Stomach (tissue), 9 donors: ENCODE results near the gene TMEM134. TPM values are rescaled to one million over a fixed set of nuclear protein-coding genes. Genes with fewer than 3 reads are reported as not detected.
"Not testable (repeated sequence)": the region's sequence is repeated elsewhere in the genome, so short reads cannot be mapped to it uniquely, and the experiment has no call there.

ENCODE experiments used
- DNase-seq, 2 donors: peaks; one replicate each; pipeline versions ENCODE4 v3.0.0 to v3.0.0-alpha.2; 2013 to 2019
- H3K27ac ChIP-seq, 5 donors: fragments of 200-600 bp in 4 of 5; sonication (generic) in 4 of 5; one replicate each; pipeline ENCODE4 v1.5.1; 2013 to 2019; ENCODE audit warnings: mild to moderate bottlenecking in 1 of 5, moderate library complexity in 1 of 5
- H3K27me3 ChIP-seq, 3 donors: fragments of 200-600 bp; sonication (generic); one replicate each; pipeline ENCODE4 v1.5.1; 2017 to 2019; ENCODE audit warnings: mixed run types in 1 of 3
- H3K36me3 ChIP-seq, 4 donors: fragments of 200-600 bp; sonication (generic); 1 replicate in 3 of 4; 2 replicates in 1 of 4; pipeline ENCODE4 v1.5.1; 2016 to 2019
- H3K4me1 ChIP-seq, 4 donors: fragments of 200-600 bp; sonication (generic); one replicate each; pipeline ENCODE4 v1.5.1; 2016 to 2019
- H3K4me3 ChIP-seq, 4 donors: fragments of 200-600 bp; sonication (generic) in 3 of 4; one replicate each; pipeline ENCODE4 v1.5.1; 2016 to 2019; ENCODE audit warnings: mild to moderate bottlenecking in 1 of 4
- H3K9me3 ChIP-seq, 4 donors: fragments of 200-600 bp; sonication (generic); one replicate each; pipeline ENCODE4 v1.5.1; 2016 to 2019
- EP300 ChIP-seq: sonication (generic); formaldehyde crosslinking; IDR thresholded peaks from one replicate; pipeline ENCODE4 v1.6.1; 2017; ENCODE audit warnings: antibody characterized with exemption
- POLR2A ChIP-seq, 4 donors: fragments of 450-650 bp; IDR thresholded peaks; one replicate each; pipeline ENCODE4 v1.6.1; 2016; ENCODE audit warnings: antibody characterized with exemption in 4 of 4, control low read depth in 2 of 4, mild to moderate bottlenecking in 1 of 4, moderate library complexity in 1 of 4
- POLR2AphosphoS5 ChIP-seq, 3 donors: sonication (generic); formaldehyde crosslinking; IDR thresholded peaks; one replicate each; pipeline ENCODE4 v1.6.1; 2016; ENCODE audit warnings: antibody characterized with exemption in 3 of 3
- WGBS, 5 donors: extraction: QIAGEN DNeasy Blood & Tissue Kit in 3 of 5; methylation state at CpG; one replicate each; pipeline versions ENCODE4 v1.1.5 to v1.1.7; 2013 to 2018; 5-methylcytosine and 5-hydroxymethylcytosine counted together
- intact Hi-C: fragments of 100-400 bp; cut with DNase I; formaldehyde crosslinking; loops from one replicate; pipeline ENCODE4 v1.15.1; 2023; ENCODE audit warnings: low total_unique reads
- polyA plus RNA-seq, 3 donors: library from polyadenylated mRNA; stranded (reverse); fragments of 200-250 nt; gene quantifications; one replicate each; pipeline ENCODE4 v1.2.3, GENCODE V29; 2013
- total RNA-seq, 5 donors: library from RNA; depleted of rRNA; stranded (reverse); fragments of >200 nt; gene quantifications; one replicate each; pipeline versions ENCODE4 v1.1.0 to v1.2.3, GENCODE V29; 2014 to 2016
- TF ChIP-seq, protein P1 (sequence below), 7 experiments: fragments of 450-650 bp in 4 of 7; fragments of 200-600 bp in 3 of 7; sonication (generic) in 3 of 7; IDR thresholded peaks; one replicate each; pipeline ENCODE4 v1.5.1; 2016 to 2019; ENCODE audit warnings: antibody characterized with exemption in 7 of 7, control low read depth in 2 of 7, mild to moderate bottlenecking in 1 of 7
- donor health status: healthy with polysubstance abuse.
- donor health status: Bipolar disorder and iron deficiency.
- donor health status: healthy.

TMEM134 gene
- total and polyA plus RNA-seq, 8 donors: 57.6 to 392 (median 128) TPM

DNA sequence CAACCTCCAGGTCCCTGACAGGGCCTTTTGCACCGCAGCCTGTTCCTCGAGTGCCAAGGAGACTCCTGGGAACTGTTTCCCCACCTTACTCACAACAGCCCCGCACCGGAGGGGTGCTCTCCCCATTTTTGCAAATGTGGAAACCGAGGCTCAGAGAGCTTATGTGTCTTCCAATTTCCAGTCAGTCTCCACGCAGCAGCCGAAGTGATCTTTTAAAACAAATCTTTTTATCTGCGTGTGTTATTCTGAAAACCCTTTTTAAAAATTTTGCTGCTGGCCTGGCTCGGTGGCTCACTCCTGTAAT is 409 bp upstream of the TMEM134 start:
- Histone ChIP-seq H3K9me3 (no peaks in the 10 kb centered on the region), H3K4me3 (peak overlapping the region; percentile 82 to 95 (median 88)), H3K27ac (peak overlapping the region; percentile 90 to 96 (median 92)), H3K36me3 (peaks cover 0 to 5% (median 2%) of the 10 kb centered on the region in 4 donors), H3K27me3 (no peaks in the 10 kb centered on the region), H3K4me1 (peaks cover 30 to 49% (median 47%) of the 10 kb centered on the region in 4 donors)
- TF ChIP-seq EP300: no peak
- no peak for TF ChIP-seq POLR2AphosphoS5 (IDR thresholded peaks at IDR 0.05)
- no peak for TF ChIP-seq POLR2A (IDR thresholded peaks at IDR 0.05)
- TF ChIP-seq, protein P1, sequence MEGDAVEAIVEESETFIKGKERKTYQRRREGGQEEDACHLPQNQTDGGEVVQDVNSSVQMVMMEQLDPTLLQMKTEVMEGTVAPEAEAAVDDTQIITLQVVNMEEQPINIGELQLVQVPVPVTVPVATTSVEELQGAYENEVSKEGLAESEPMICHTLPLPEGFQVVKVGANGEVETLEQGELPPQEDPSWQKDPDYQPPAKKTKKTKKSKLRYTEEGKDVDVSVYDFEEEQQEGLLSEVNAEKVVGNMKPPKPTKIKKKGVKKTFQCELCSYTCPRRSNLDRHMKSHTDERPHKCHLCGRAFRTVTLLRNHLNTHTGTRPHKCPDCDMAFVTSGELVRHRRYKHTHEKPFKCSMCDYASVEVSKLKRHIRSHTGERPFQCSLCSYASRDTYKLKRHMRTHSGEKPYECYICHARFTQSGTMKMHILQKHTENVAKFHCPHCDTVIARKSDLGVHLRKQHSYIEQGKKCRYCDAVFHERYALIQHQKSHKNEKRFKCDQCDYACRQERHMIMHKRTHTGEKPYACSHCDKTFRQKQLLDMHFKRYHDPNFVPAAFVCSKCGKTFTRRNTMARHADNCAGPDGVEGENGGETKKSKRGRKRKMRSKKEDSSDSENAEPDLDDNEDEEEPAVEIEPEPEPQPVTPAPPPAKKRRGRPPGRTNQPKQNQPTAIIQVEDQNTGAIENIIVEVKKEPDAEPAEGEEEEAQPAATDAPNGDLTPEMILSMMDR (IDR thresholded peaks at IDR 0.05): no peak
- 5 to 9% (median 7%) methylated on average over 9 of the region's 9 CpGs for WGBS, 5 donors
- intact Hi-C loops: no loop called here
- no peak for DNase-seq

GRCh38 chr11:67468456-67468758 is 644 bp downstream of the TMEM134 start:
- TF ChIP-seq, protein P1 (IDR thresholded peaks at IDR 0.05): no peak
- TF ChIP-seq EP300: no peak
- no peak for TF ChIP-seq POLR2AphosphoS5 (IDR thresholded peaks at IDR 0.05)
- no peak for TF ChIP-seq POLR2A (IDR thresholded peaks at IDR 0.05)
- Histone ChIP-seq H3K36me3 (peaks cover 0 to 5% (median 2%) of the 10 kb centered on the region in 4 donors), H3K4me3 (peak overlapping the region; percentile 82 to 95 (median 88)), H3K4me1 (peaks cover 37 to 58% (median 55%) of the 10 kb centered on the region in 4 donors), H3K27ac (peak overlapping the region; percentile 85 to 96 (median 92)), H3K9me3 (no peaks in the 10 kb centered on the region), H3K27me3 (no peaks in the 10 kb centered on the region)
- no peak for DNase-seq
- WGBS, 5 donors: 0 to 7% (median 2%) methylated on average over 3 to 6 of the region's 6 CpGs
- intact Hi-C loops: no loop called here

DNA sequence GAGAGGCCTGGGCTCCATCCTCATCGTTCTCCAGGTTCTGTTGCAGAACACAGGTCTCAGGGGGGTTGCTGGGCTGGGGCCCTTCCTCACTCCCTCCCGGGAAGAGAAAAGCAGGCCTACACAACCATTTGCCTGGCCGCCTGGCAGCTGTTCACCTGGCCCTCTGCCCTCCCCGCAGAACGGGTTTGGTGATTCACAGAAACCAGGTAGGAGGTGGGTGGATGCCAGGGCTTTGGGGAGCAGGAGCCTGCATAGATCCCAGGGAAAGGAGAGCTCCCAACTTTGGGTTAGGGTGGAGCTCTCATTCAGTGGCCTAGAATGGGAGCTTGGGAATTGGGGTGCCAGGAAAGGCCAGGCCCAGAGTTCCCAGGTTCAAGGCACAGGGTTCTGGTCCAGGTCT is 995 bp downstream of the TMEM134 start:
- 7 to 24% (median 12%) methylated on average over 5 of the region's 5 CpGs; no CpG with 5 or more reads in 1 of the 5 donors for WGBS, 5 donors
- peak overlapping the region; percentile 82 to 95 (median 88) for H3K4me3 ChIP-seq
- intact Hi-C loops: no loop called here

GRCh38 chr11:67466962-67467771 is 1.9 kb downstream of the TMEM134 start:
- Histone ChIP-seq H3K4me1 (peaks cover 37 to 58% (median 55%) of the 10 kb centered on the region in 4 donors), H3K36me3 (peaks cover 0 to 5% (median 2%) of the 10 kb centered on the region in 4 donors), H3K9me3 (no peaks in the 10 kb centered on the region), H3K27ac (peak overlapping the region; percentile 85 to 96 (median 94)), H3K27me3 (no peaks in the 10 kb centered on the region), H3K4me3 (peak overlapping the region in 3 of 4 donors; percentile 82 to 95 (median 91))
- DNase-seq: no peak
- intact Hi-C loops: no loop called here
- TF ChIP-seq POLR2A (IDR thresholded peaks at IDR 0.05) (no peak), EP300 (no peak), POLR2AphosphoS5 (IDR thresholded peaks at IDR 0.05) (no peak)
- TF ChIP-seq, protein P1 (IDR thresholded peaks at IDR 0.05): no peak
- 36 to 57% (median 48%) methylated on average over 10 to 11 of the region's 11 CpGs for WGBS, 5 donors

More for the DNA sequence above, 995 bp downstream of the TMEM134 start:
- DNase-seq: peak; percentile 83 to 96
- H3K36me3 ChIP-seq: peaks cover 0 to 5% (median 2%) of the 10 kb centered on the region in 4 donors
- peaks cover 37 to 58% (median 55%) of the 10 kb centered on the region in 4 donors for H3K4me1 ChIP-seq
- H3K9me3 ChIP-seq: no peaks in the 10 kb centered on the region
- TF ChIP-seq POLR2AphosphoS5 (IDR thresholded peaks at IDR 0.05) (peak in 2 of 3 donors; percentile 77 to 83), EP300 (no peak)
- peak overlapping the region; percentile 85 to 96 (median 92) for H3K27ac ChIP-seq
- no peaks in the 10 kb centered on the region for H3K27me3 ChIP-seq

GRCh38 chr11:67466367-67466766 is 2.7 kb downstream of the TMEM134 start:
- no peak for DNase-seq
- Histone ChIP-seq H3K27ac (peak overlapping the region; percentile 90 to 98 (median 95)), H3K36me3 (peaks cover 0 to 5% (median 2%) of the 10 kb centered on the region in 4 donors), H3K4me3 (no peak overlapping the region), H3K4me1 (peaks cover 37 to 58% (median 55%) of the 10 kb centered on the region in 4 donors), H3K27me3 (no peaks in the 10 kb centered on the region), H3K9me3 (no peaks in the 10 kb centered on the region)
- intact Hi-C loops: no loop called here
- WGBS, 5 donors: 60 to 81% (median 72%) methylated on average over 4 to 5 of the region's 5 CpGs
- no peak for TF ChIP-seq POLR2AphosphoS5 (IDR thresholded peaks at IDR 0.05)
- TF ChIP-seq, protein P1 (IDR thresholded peaks at IDR 0.05): no peak

- peak overlapping the region; percentile 90 to 98 (median 95) for H3K27ac ChIP-seq
Measured at GRCh38 chr11:67465530-67465929, 3.5 kb downstream of the TMEM134 start.

More at GRCh38 chr11:67465530-67465929, 3.5 kb downstream of the TMEM134 start:
- H3K27me3 ChIP-seq, H3K36me3 ChIP-seq, H3K9me3 ChIP-seq, intact Hi-C loops, DNase-seq: not testable (repeated sequence)
- Histone ChIP-seq H3K4me3 (peak overlapping the region in 3 of 4 donors; percentile 54 to 64 (median 56)), H3K4me1 (peaks cover 37 to 58% (median 55%) of the 10 kb centered on the region in 4 donors)
- 40 to 56% (median 45%) methylated on average over 2 of the region's 2 CpGs for WGBS, 5 donors
